Measurements from ENCODE around the gene LEP.

LEP gene

DNA sequence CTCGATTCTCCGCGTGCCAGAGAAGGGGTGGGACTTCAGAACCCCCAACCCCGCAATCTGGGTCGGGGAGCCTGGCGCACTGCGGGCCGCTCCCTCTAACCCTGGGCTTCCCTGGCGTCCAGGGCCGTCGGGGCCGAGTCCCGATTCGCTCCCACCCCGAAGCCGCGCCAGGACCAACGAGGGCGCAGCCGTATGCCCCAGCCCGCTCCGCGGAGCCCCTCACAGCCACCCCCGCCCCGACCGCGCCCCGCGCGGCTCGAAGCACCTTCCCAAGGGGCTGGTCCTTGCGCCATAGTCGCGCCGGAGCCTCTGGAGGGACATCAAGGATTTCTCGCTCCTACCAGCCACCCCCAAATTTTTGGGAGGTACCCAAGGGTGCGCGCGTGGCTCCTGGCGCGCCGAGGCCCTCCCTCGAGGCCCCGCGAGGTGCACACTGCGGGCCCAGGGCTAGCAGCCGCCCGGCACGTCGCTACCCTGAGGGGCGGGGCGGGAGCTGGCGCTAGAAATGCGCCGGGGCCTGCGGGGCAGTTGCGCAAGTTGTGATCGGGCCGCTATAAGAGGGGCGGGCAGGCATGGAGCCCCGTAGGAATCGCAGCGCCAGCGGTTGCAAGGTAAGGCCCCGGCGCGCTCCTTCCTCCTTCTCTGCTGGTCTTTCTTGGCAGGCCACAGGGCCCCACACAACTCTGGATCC lies at the start of gene LEP:
Gene LEP, plus strand, starts transcription at position 583 of the 691 bp plus-strand sequence. CDS start 10,741 bp downstream, outside the sequence.
- TF ChIP-seq, protein P1, sequence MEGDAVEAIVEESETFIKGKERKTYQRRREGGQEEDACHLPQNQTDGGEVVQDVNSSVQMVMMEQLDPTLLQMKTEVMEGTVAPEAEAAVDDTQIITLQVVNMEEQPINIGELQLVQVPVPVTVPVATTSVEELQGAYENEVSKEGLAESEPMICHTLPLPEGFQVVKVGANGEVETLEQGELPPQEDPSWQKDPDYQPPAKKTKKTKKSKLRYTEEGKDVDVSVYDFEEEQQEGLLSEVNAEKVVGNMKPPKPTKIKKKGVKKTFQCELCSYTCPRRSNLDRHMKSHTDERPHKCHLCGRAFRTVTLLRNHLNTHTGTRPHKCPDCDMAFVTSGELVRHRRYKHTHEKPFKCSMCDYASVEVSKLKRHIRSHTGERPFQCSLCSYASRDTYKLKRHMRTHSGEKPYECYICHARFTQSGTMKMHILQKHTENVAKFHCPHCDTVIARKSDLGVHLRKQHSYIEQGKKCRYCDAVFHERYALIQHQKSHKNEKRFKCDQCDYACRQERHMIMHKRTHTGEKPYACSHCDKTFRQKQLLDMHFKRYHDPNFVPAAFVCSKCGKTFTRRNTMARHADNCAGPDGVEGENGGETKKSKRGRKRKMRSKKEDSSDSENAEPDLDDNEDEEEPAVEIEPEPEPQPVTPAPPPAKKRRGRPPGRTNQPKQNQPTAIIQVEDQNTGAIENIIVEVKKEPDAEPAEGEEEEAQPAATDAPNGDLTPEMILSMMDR (conservative IDR thresholded peaks at IDR 0.05; ENCODE audit: low read depth, low read length) = no peak
- no peak for DNase-seq (ENCODE audit: low read depth)
- H3K4me3 ChIP-seq (ENCODE audit: low read length) = no peak within 1 kb of the TSS

GRCh38 chr7:128192497-128193142 lies 48.5 kb upstream of the LEP start:
- TF ChIP-seq, protein P1 (conservative IDR thresholded peaks at IDR 0.05; ENCODE audit: low read depth, low read length) = no peak
- H3K4me3 ChIP-seq (ENCODE audit: low read length) = no peak overlapping the region
- DNase-seq (ENCODE audit: low read depth) = no peak

GRCh38 chr7:128194533-128195282 lies 46.4 kb upstream of the LEP start:
- TF ChIP-seq, protein P1 (conservative IDR thresholded peaks at IDR 0.05; ENCODE audit: low read depth, low read length) = no peak
- no peak overlapping the region for H3K4me3 ChIP-seq (ENCODE audit: low read length)
- DNase-seq (ENCODE audit: low read depth) = no peak

- H3K4me3 ChIP-seq (ENCODE audit: low read length) = no peak overlapping the region
- DNase-seq (ENCODE audit: low read depth) = no peak
- TF ChIP-seq, protein P1 (conservative IDR thresholded peaks at IDR 0.05; ENCODE audit: low read depth, low read length) = no peak
Measured at GRCh38 chr7:128197589-128197988, 43.5 kb upstream of the LEP start.

DNA sequence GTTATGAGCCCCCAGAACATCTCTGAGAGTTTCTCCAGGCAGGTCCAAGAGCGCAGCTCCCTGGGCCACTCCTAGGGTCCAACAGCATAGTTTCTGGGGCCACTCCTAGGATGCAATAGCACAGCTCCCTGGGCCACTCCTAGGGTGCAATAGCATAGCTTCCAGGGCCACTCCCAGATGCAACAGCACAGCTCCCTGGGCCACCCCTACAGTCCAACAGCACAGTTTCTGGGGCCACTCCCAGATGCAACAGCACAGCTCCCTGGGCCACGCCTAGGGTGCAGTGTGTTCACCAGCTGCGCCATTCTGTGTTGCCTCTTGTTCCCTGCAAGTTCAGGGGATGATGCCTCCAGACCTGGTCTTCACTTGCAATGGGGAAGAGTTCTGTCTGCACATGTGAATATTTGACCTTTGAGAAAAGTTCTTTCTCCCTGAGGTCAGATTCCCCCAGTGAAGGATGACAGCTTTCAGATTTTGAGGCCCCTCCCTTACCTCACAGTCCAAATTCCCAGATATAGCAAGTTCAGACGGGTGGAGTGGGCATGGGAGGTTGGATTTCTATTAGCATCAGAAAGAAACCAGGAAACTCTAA lies 43.0 kb upstream of the LEP start:
- H3K4me3 ChIP-seq (ENCODE audit: low read length) = no peak overlapping the region
- DNase-seq (ENCODE audit: low read depth) = no peak
- TF ChIP-seq, protein P1 (conservative IDR thresholded peaks at IDR 0.05; ENCODE audit: low read depth, low read length) = no peak

- no peak for DNase-seq (ENCODE audit: low read depth)
- TF ChIP-seq, protein P1 (conservative IDR thresholded peaks at IDR 0.05; ENCODE audit: low read depth, low read length) = no peak
- H3K4me3 ChIP-seq (ENCODE audit: low read length) = no peak overlapping the region
Measured at GRCh38 chr7:128200376-128200775, 40.7 kb upstream of the LEP start.

All from retinal pigment epithelial cell (primary cell).